Body of pancreas (tissue), 4 donors: ENCODE data around the gene BDKRB1. TPM values are rescaled to one million over a fixed set of nuclear protein-coding genes. Genes with fewer than 3 reads are reported as not detected.

Source experiments
- ATAC-seq: fragments of 150-250 bp; one replicate; pipeline ENCODE4 v1.9.1; 2016
- DNase-seq, 4 donors: peaks; one replicate each; pipeline ENCODE4 v3.0.0-alpha.2; 2019
- H3K27ac ChIP-seq, 4 donors: fragments of 200-600 bp; sonication (generic); 1 replicate in 3 of 4; 2 replicates in 1 of 4; pipeline versions ENCODE4 v1.5.1 to v1.6.1; 2016 to 2019; ENCODE audit warnings: mild to moderate bottlenecking in 1 of 4, mixed read lengths in 1 of 4, moderate library complexity in 1 of 4
- H3K27me3 ChIP-seq, 2 donors: fragments of 200-600 bp; sonication (generic); one replicate each; pipeline ENCODE4 v1.6.0; 2016; ENCODE audit warnings: mild to moderate bottlenecking in 1 of 2
- H3K36me3 ChIP-seq, 2 donors: fragments of 200-600 bp; sonication (generic); replicated peaks in 1 of 2; 2 replicates each; pipeline ENCODE4 v1.5.1; 2016; ENCODE audit warnings: low read depth in 2 of 2; ENCODE audit not compliant: insufficient read depth in 1 of 2
- H3K4me1 ChIP-seq: fragments of 200-600 bp; sonication (generic); one replicate; pipeline ENCODE4 v1.6.0; 2016
- H3K4me3 ChIP-seq, 2 donors: fragments of 200-600 bp; sonication (generic); 1 replicate in 1 of 2; 2 replicates in 1 of 2; pipeline ENCODE4 v1.5.1; 2016 to 2019
- H3K9me3 ChIP-seq, 3 donors: fragments of 200-600 bp; sonication (generic); 1 replicate in 2 of 3; 2 replicates in 1 of 3; pipeline ENCODE4 v1.5.1; 2016
- CTCF ChIP-seq, 7 experiments: fragments of 450-650 bp in 4 of 7; fragments of 200-600 bp in 3 of 7; sonication (generic) in 3 of 7; IDR thresholded peaks; one replicate each; pipeline ENCODE4 v1.5.1; 2016 to 2019; ENCODE audit warnings: antibody characterized with exemption in 7 of 7
- POLR2A ChIP-seq, 3 donors: fragments of 450-650 bp; IDR thresholded peaks; one replicate each; pipeline ENCODE4 v1.6.1; 2016; ENCODE audit warnings: antibody characterized with exemption in 3 of 3, mild to moderate bottlenecking in 2 of 3
- WGBS, 2 donors: methylation state at CpG; one replicate each; pipeline ENCODE4 v1.1.5; 2017; 5-methylcytosine and 5-hydroxymethylcytosine counted together
- intact Hi-C: fragments of 100-400 bp; cut with DNase I; formaldehyde crosslinking; loops from one replicate; pipeline ENCODE4 v1.15.1; 2023
- total RNA-seq, 2 donors: library from RNA; depleted of rRNA; stranded (reverse); fragments of >200 nt; gene quantifications; one replicate each; pipeline ENCODE4 v1.1.0, GENCODE V29; 2016

The BDKRB1 gene
- total RNA-seq, 2 donors from 2014 or later, result not detected

DNA sequence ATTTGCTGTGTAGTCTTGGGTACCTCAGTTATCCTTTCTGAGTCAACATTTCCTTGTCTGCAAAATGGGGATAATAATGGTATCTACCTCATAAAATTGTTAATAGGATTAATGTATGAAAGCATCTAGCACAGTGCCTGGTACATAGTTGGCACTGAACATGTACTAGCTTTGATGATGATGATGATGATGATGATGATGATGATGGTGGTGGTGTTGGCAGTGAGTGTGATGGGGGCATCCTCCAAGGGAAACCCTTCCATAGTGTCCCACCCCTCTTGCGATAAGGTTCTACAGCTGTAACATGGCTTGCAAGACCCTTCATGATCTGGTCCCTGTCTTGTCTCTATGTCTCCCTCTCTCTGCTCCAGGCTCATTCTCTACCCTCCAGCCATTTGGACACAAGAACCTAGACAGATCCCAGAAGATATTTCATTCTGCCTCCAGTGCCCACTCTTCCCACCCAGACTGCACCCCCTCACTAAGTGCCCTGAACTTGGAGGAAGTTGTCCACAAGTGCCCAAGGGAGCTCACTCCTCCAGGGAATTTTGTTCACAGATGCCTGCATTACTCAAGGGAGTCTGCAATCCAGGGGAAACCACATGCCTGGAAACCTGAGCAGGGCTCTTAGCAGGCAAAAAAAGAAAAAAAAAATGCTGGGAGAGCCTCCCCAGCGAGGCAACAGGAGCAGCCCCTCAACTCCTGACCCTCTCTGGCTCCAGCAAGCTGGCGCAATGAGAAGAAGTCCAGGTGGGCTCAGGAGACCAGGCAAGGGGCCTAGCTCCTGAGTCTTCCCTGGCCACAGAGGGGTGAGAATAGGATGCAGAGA lies 10.1 kb upstream of the BDKRB1 start:
- WGBS, 2 donors, result 54 to 77% methylated on average over 3 of the region's 3 CpGs
- Histone ChIP-seq H3K27me3 (no peaks in the 10 kb centered on the region), H3K36me3 (no peaks in the 10 kb centered on the region), H3K4me3 (no peak overlapping the region), H3K9me3 (no peaks in the 10 kb centered on the region), H3K4me1 (no peaks in the 10 kb centered on the region), H3K27ac (no peak overlapping the region)
- TF ChIP-seq CTCF (IDR thresholded peaks at IDR 0.05) (no peak), POLR2A (IDR thresholded peaks at IDR 0.05) (no peak)
- DNase-seq, result no peak
- no peak for ATAC-seq
- intact Hi-C loops, result no loop called here

DNA sequence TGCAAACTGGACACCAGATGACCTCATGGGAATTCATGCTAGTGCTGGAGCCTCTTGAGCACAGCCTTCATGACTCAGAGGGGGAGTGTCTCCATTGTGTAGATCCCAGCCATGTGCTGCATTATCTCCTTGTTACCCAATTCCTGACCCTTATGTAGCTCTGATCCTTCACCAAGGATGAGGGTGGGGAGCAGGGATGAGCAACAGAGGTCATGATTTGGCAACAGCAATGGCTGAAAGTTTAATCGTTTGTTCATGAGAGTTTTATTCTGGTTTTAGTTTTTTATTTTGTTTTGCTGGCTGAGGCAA lies 9.5 kb upstream of the BDKRB1 start:
- no peaks in the 10 kb centered on the region for H3K27me3 ChIP-seq
- H3K4me3 ChIP-seq, result no peak overlapping the region
- H3K4me1 ChIP-seq, result no peaks in the 10 kb centered on the region
- peak; percentile 55 for ATAC-seq
- H3K27ac ChIP-seq, result no peak overlapping the region
- peak in 1 of 4 donors; percentile 43 for DNase-seq
- H3K9me3 ChIP-seq, result no peaks in the 10 kb centered on the region
- intact Hi-C loops, result no loop called here
- TF ChIP-seq POLR2A (IDR thresholded peaks at IDR 0.05), result no peak
- TF ChIP-seq CTCF (IDR thresholded peaks at IDR 0.05), result no peak
- no peaks in the 10 kb centered on the region for H3K36me3 ChIP-seq
- WGBS, 2 donors, result 58 to 80% methylated on average over 1 of the region's 1 CpG

GRCh38 chr14:96247031-96247430 lies 9.0 kb upstream of the BDKRB1 start:
- DNase-seq (no peak), ATAC-seq (no peak)
- Histone ChIP-seq H3K9me3 (no peaks in the 10 kb centered on the region), H3K27me3 (no peaks in the 10 kb centered on the region), H3K4me3 (no peak overlapping the region), H3K36me3 (no peaks in the 10 kb centered on the region), H3K4me1 (no peaks in the 10 kb centered on the region), H3K27ac (no peak overlapping the region)
- WGBS, 2 donors, result 80 to 85% methylated on average over 6 of the region's 6 CpGs
- TF ChIP-seq POLR2A (IDR thresholded peaks at IDR 0.05) (no peak), CTCF (IDR thresholded peaks at IDR 0.05) (no peak)
- intact Hi-C loops, result no loop called here

GRCh38 chr14:96249029-96249428 lies 7.0 kb upstream of the BDKRB1 start:
- 41 to 82% methylated on average over 5 of the region's 5 CpGs for WGBS, 2 donors
- DNase-seq, result peak in 1 of 4 donors; percentile 39
- H3K27ac ChIP-seq, result no peak overlapping the region

More at GRCh38 chr14:96249029-96249428, 7.0 kb upstream of the BDKRB1 start:
- H3K36me3 ChIP-seq, result no peaks in the 10 kb centered on the region
- TF ChIP-seq POLR2A (IDR thresholded peaks at IDR 0.05) (no peak), CTCF (IDR thresholded peaks at IDR 0.05) (no peak)
- no peaks in the 10 kb centered on the region for H3K4me1 ChIP-seq
- intact Hi-C loops, result no loop called here
- H3K4me3 ChIP-seq, result no peak overlapping the region
- H3K9me3 ChIP-seq, result no peaks in the 10 kb centered on the region
- ATAC-seq, result peak; percentile 45
- no peaks in the 10 kb centered on the region for H3K27me3 ChIP-seq
